ENCODE measurements around the gene PNKD.

Gene PNKD

DNA sequence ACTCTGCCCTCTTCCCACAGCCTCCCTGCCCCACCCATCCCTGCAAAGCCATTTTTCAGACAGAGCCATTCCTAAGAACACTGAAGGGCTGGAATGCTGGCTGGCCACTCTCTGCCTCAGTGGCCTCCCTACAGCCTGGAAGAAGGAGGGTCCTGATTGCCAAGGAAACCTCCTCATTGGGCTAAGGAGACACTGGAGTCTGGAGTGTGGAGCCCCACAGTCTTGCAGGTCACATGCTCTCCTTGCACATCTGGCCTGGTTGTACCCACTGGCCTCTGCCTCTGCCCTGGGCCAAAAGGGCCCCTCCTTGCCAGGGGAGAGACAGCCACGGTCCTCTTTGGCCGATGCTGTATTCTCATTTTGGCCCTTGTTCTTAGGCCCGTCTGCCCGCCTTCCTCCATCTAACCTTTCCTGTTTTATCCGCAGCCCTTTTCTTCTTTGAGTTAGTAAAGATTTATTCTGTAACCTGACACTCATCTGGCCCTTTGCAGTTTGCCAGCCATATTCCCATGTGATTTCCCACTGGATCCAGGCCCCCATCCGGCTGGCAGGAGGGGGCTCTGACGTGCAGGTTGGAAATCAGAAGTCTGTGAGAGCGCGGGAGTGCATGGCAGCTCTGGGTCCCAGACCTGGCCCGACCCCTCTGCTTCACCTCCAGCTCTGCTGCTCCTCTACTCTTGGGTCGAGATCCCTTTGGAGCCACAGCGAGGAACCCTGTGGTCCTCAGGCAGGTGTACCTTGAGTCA is 75.3 kb downstream of the PNKD start:
- DNase-seq, result no peak

DNA sequence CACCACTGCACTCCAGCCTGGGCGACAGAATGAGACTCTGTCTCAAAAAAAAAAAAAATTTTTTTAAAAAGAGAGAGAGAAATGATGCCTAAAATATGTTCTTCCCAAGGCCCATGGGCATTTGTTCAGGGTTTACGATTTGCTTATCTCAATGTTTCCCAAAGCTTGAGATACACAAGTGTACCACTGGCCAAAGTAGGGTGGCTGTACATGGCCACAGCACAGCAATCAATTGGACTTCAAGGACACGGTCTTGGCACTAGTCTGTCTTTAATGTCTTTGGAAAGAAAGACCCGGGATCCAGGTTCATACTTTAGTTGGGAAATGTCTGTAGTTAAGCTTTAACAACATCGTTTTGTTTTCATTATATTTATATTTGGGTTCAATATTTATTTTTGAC is 76.9 kb downstream of the PNKD start:
- no peak for DNase-seq

DNA sequence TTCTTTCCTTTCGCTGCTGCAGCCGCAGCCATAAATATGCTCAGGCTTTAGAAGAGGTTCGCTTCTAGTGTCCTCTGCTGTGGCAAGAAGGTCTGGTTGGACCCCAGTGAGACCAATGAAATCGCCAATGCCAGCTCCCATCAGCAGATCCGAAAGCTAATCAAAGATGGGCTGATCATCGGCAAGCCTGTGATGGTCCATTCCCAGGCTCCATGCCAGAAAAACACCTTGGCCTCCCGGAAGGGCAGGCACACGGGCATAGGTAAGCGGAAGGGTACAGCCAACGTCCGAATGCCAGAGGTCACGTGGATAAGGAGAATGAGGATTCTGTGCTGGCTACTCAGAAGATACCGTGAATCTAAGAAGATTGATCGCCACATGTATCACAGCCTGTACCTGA is 83.7 kb downstream of the PNKD start:
- DNase-seq, result no peak

GRCh38 chr2:218354850-218355443 is 84.6 kb downstream of the PNKD start:
- no peak for DNase-seq

- DNase-seq, result no peak
These were observed 87.2 kb downstream of the PNKD start for GRCh38 chr2:218357236-218358177.

DNA sequence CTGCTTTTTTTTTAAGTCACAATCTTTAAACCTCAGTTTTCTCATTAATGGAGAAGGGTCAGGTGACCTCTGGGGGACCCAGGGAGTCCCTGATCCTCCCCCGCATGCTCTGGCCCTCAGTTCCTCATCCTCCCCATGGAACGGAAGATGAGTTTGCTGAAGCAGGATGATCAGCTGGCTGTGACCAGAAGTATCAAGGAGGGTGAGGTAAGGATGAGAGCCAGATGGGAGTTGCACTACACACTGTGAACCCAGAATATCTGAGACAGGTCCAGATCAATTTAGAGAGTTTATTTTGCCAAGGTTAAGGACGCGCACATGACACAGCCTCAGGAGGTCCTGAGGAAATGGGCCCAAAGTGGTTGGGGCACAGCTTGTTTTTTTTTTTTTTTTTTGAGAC is 90.1 kb downstream of the PNKD start:
- no peak for DNase-seq

DNA sequence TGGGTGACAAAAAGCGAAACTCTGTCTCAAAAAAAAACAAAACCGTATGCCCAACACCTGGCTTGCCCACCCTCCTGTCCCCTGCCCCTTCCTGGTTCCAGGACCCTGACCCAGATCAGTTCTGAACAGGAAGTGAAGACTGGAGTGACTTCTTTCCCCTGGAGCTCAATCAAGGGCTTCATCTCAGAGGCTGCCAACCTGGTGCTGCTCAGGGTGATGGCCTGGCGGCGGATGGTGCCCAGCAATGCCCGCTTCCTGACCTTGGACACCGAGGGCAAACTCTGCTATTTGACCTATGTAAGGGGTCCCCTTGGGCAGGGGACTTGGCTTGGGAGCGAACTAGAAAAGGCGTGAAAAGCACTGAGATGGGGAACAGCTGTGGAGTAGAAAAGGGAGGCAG is 92.3 kb downstream of the PNKD start:
- DNase-seq, result no peak

- DNase-seq, result no peak
These were observed 93.4 kb downstream of the PNKD start for GRCh38 chr2:218363736-218364135.

- no peak for DNase-seq
These were observed 93.9 kb downstream of the PNKD start for GRCh38 chr2:218364196-218364595.

DNA sequence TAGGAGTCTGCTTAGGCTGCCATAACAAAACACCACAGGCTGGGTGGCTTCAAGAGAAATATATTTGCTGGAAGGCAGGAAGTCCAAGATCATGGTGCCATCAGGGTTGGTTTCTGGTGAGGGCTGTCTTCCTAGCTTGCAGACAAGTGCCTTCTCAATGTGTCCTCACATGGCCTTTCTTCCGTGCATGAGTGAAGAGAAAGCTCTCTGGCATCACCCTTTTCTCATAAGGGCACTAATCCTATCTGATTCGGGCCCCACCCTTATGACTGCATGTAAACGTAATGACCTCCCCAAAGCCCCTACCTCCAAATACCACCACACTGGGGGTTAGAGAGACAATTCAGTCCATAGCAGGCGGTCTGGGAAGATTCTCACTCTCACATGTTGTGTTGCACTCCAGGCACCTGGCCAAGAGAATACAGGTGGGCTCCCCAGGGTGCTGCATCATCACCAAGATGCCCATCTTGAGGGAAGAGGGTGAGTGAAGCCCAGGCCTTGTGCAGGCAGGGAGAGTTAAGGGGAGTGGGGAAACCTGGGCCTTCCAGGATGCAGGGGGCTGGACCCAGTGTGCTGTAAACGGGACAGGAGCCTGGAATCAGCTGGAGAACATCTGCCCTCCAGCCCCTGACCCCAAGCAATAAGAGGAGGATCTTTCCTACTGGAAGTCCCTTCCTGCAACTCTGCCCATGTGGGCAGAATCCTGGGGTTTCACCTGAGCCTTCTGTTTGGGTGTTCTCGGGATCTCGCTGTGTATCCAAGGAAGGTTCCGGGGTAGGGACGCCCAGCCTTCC is 96.5 kb downstream of the PNKD start:
- DNase-seq, result no peak

GRCh38 chr2:218367415-218368149 is 97.3 kb downstream of the PNKD start:
- no peak for DNase-seq

- DNase-seq, result no peak
These were observed 97.8 kb downstream of the PNKD start for GRCh38 chr2:218368150-218368528.

GRCh38 chr2:218368621-218369153 is 98.4 kb downstream of the PNKD start:
- DNase-seq, result no peak

- peak; percentile 89 for DNase-seq
These were observed 99.0 kb downstream of the PNKD start for GRCh38 chr2:218369330-218369729.

DNA sequence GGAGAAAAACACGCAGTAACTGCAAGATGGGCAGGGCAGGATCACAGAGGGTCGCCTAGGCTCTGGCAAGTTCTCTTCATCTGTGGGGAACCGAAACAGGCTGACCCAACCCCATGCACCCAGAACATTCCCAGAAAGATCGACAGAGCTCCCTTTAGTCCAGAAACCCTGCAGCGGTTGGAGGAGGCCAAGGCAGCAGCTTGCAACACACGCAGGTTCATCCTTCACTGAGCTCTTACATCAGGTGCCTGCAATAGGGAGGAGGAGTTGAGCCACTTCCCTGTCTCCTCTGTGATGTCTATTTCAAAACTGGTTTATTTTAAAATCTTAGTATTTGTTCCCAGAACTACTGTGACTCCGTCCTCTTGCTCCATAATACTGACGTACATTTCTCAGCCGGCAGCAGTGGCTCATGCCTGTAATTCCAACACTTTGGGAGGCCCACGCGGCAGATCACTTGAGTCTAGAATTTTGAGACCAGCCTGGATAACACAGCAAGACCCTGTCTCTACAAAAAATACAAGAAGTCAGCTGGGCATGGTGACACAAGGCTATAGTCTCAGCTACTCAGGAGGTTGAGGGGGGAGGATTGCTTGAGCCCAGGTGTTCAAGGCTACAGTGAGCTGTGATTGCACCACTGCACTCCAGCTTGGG is 100.2 kb downstream of the PNKD start:
- DNase-seq, result no peak

GRCh38 chr2:218371983-218372350 is 101.6 kb downstream of the PNKD start:
- DNase-seq, result no peak

DNA sequence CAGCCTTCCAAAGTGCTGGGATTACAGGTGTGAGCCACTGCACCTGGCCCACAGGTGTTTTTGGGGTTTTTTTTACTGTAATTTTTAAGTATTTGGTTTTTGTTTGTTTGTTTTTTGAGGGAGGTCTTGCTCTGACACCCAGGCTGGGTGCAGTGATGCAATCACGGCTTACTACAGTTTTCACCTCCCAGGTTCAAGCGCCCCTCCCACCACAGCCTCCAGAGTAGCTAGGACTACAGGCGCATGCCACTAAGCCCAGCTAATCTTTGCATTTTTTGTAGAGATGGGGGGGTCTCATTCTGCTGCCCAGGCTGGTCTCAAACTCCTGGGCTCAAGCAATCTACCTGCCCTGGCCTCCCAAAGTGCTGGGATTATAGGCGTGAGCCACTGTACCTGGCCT is 104.5 kb downstream of the PNKD start:
- no peak for DNase-seq

GRCh38 chr2:218375212-218375611 is 104.9 kb downstream of the PNKD start:
- DNase-seq, result no peak

DNA sequence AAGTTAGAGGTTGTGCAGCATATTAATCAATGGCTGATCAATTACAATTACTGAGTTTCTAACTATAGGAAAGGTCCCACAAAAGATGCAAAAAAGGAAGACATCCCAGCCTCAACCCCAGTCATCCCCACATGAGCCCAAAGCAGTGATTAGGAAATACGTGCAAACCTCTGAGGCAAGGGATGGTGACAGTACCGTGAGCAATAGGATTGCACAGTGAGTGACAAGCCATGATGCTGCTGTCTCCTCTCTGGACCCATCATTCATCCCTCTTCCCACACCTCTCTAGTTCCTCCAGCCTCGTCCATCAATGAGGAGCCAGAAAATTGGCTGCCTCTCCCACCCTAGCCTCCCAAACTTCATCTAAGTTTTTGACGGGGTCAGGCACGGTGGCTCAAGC is 107.7 kb downstream of the PNKD start:
- DNase-seq, result no peak

- no peak for DNase-seq
These were observed 111.6 kb downstream of the PNKD start, which contains the start of gene SLC11A1 for GRCh38 chr2:218381916-218382366. Gene SLC11A1, plus strand, starts transcription at chr2:218382273. Its CDS starts 96 bp downstream, at chr2:218382369.

DNA sequence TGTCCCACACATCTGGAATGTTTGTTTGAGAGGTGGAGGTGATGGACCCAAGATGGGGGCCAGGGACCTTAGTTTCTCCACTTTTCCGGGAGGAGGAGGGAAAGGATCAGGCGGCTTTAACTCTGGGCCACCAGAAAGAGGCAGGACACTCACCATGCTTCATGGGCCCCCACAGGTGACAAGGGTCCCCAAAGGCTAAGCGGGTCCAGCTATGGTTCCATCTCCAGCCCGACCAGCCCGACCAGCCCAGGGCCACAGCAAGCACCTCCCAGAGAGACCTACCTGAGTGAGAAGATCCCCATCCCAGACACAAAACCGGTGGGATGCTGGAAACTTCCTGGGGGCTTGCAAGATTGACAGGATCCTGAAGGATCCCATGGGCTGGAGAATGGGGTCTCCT is 112.5 kb downstream of the PNKD start:
- no peak for DNase-seq

All from NCI-H2029 treated with DMSO at 0.1 percent for 48 hours (cell line).